ENCODE results near the gene RIC1.

- TF ChIP-seq POLR2A (IDR thresholded peaks at IDR 0.05; ENCODE audit: control extremely low read depth in 1 of 2, low read depth in 2 of 2, low read length in 2 of 2) = no peak
- no peak for TF ChIP-seq POLR2AphosphoS5 (IDR thresholded peaks at IDR 0.05; ENCODE audit: low read depth, low read length)
- no peak for TF ChIP-seq SRF (IDR thresholded peaks at IDR 0.05; ENCODE audit: low read depth, low read length)
- no peak for TF ChIP-seq EZH2 (IDR thresholded peaks at IDR 0.05; ENCODE audit: low read depth, low read length, severe bottlenecking)
- TF ChIP-seq SIX5 (IDR thresholded peaks at IDR 0.05; ENCODE audit: low read depth, low read length) = no peak
- TF ChIP-seq CTCF (IDR thresholded peaks at IDR 0.05; ENCODE audit: control extremely low read depth in 1 of 3, insufficient read depth in 1 of 3, low read depth in 1 of 3, low read length in 3 of 3) = no peak
- no peak for TF ChIP-seq BRCA1 (IDR thresholded peaks at IDR 0.05; ENCODE audit: low read depth, low read length)
- TF ChIP-seq EGR1 (IDR thresholded peaks at IDR 0.05; ENCODE audit: borderline replicate concordance, low read depth, low read length) = no peak
- no peak for TF ChIP-seq NANOG (IDR thresholded peaks at IDR 0.05; ENCODE audit: insufficient read depth, low read depth, low read length, poor library complexity, severe bottlenecking)
- TF ChIP-seq POU5F1 (IDR thresholded peaks at IDR 0.05; ENCODE audit: low read depth, low read length) = no peak
- TF ChIP-seq NRF1 (IDR thresholded peaks at IDR 0.05; ENCODE audit: low read depth, low read length) = no peak
- TF ChIP-seq RFX5 (IDR thresholded peaks at IDR 0.05; ENCODE audit: borderline replicate concordance, low read depth, low read length) = no peak
- no peak for TF ChIP-seq SP1 (IDR thresholded peaks at IDR 0.05; ENCODE audit: low read depth, low read length)
- no peak for TF ChIP-seq TCF12 (IDR thresholded peaks at IDR 0.05; ENCODE audit: low read depth, low read length)
Measured at GRCh38 chr9:5579881-5580280, 49.0 kb upstream of the RIC1 start.
